Measurements from ENCODE around the gene JARID2. TPM values are rescaled to one million over a fixed set of nuclear protein-coding genes. Genes with fewer than 3 reads are reported as not detected.
A peak's percentile ranks its signal among the peaks of the same experiment; 100 is the strongest.

Gene JARID2
- total RNA-seq, 1 donor from 2014 or later: 17.9 TPM

GRCh38 chr6:15276036-15276985 lies 30.4 kb downstream of the JARID2 start:
- no peak overlapping the region for H3K4me3 ChIP-seq
- H3K27me3 ChIP-seq: no peaks in the 10 kb centered on the region
- TF ChIP-seq POLR2A (IDR thresholded peaks at IDR 0.05): no peak
- no peak for TF ChIP-seq CTCF (IDR thresholded peaks at IDR 0.05)
- TF ChIP-seq POLR2AphosphoS5 (IDR thresholded peaks at IDR 0.05; ENCODE audit: insufficient read depth in 1 of 2, low read depth in 1 of 2): no peak
- no peak overlapping the region for H3K27ac ChIP-seq
- intact Hi-C loops (cut with DNase I): no loop called here
- no peaks in the 10 kb centered on the region for H3K9me3 ChIP-seq
- DNase-seq (ENCODE audit: extremely low spot score in 2 of 2): no peak
- no peaks in the 10 kb centered on the region for H3K36me3 ChIP-seq
- H3K4me1 ChIP-seq: peaks cover 41% of the 10 kb centered on the region

- Histone ChIP-seq H3K27me3 (no peaks in the 10 kb centered on the region), H3K36me3 (no peaks in the 10 kb centered on the region), H3K27ac (no peak overlapping the region), H3K4me1 (peaks cover 41% of the 10 kb centered on the region), H3K4me3 (no peak overlapping the region), H3K9me3 (no peaks in the 10 kb centered on the region)
- DNase-seq (ENCODE audit: extremely low spot score in 2 of 2): no peak
- intact Hi-C loops (cut with DNase I): no loop called here
- TF ChIP-seq POLR2A (IDR thresholded peaks at IDR 0.05): no peak
- no peak for TF ChIP-seq POLR2AphosphoS5 (IDR thresholded peaks at IDR 0.05; ENCODE audit: insufficient read depth in 1 of 2, low read depth in 1 of 2)
- TF ChIP-seq CTCF (IDR thresholded peaks at IDR 0.05): no peak
Observed at GRCh38 chr6:15279047-15279661, 33.3 kb downstream of the JARID2 start.

GRCh38 chr6:15280028-15280427 lies 34.2 kb downstream of the JARID2 start:
- H3K27ac ChIP-seq: no peak overlapping the region
- DNase-seq (ENCODE audit: extremely low spot score in 2 of 2): no peak
- intact Hi-C loops (cut with DNase I): no loop called here
- peaks cover 32% of the 10 kb centered on the region for H3K4me1 ChIP-seq
- TF ChIP-seq POLR2AphosphoS5 (IDR thresholded peaks at IDR 0.05; ENCODE audit: insufficient read depth in 1 of 2, low read depth in 1 of 2): peak in 1 of 2 donors; percentile 53
- TF ChIP-seq POLR2A (IDR thresholded peaks at IDR 0.05): no peak
- TF ChIP-seq CTCF (IDR thresholded peaks at IDR 0.05): no peak
- no peaks in the 10 kb centered on the region for H3K9me3 ChIP-seq
- no peak overlapping the region for H3K4me3 ChIP-seq
- H3K36me3 ChIP-seq: no peaks in the 10 kb centered on the region
- no peaks in the 10 kb centered on the region for H3K27me3 ChIP-seq

GRCh38 chr6:15280961-15281360 lies 35.1 kb downstream of the JARID2 start:
- H3K4me1 ChIP-seq: peaks cover 30% of the 10 kb centered on the region
- TF ChIP-seq POLR2A (IDR thresholded peaks at IDR 0.05) (no peak), CTCF (IDR thresholded peaks at IDR 0.05) (no peak), POLR2AphosphoS5 (IDR thresholded peaks at IDR 0.05; ENCODE audit: insufficient read depth in 1 of 2, low read depth in 1 of 2) (no peak)
- no peak for DNase-seq (ENCODE audit: extremely low spot score in 2 of 2)

More at GRCh38 chr6:15280961-15281360, 35.1 kb downstream of the JARID2 start:
- H3K4me3 ChIP-seq: no peak overlapping the region
- intact Hi-C loops (cut with DNase I): no loop called here
- no peaks in the 10 kb centered on the region for H3K27me3 ChIP-seq
- H3K27ac ChIP-seq: no peak overlapping the region
- H3K9me3 ChIP-seq: no peaks in the 10 kb centered on the region
- no peaks in the 10 kb centered on the region for H3K36me3 ChIP-seq
